ENCODE results near the gene TNC.

- TF ChIP-seq CTCF (IDR thresholded peaks at IDR 0.05; ENCODE audit: insufficient read depth, low read length, poor library complexity, severe bottlenecking) (no peak), EZH2phosphoT487 (conservative IDR thresholded peaks at IDR 0.05; ENCODE audit: low read length) (no peak)
Observed at GRCh38 chr9:115154617-115155016, 36.7 kb upstream of the TNC start.

Data from SU-DHL-6 (cell line).